Mammary epithelial cell (primary cell): ENCODE measurements around the gene HHATL.

Source experiments
- CTCF ChIP-seq, 2 donors: IDR thresholded peaks in 1 of 2; conservative IDR thresholded peaks in 1 of 2; 2 replicates each; pipeline ENCODE4 v1.5.1; 2011 to 2012; ENCODE audit warnings: inconsistent platforms in 2 of 2, low read length in 2 of 2, mild to moderate bottlenecking in 2 of 2, control low read depth in 1 of 2, low read depth in 1 of 2; ENCODE audit not compliant: insufficient read depth in 1 of 2; ENCODE audit errors: extremely low read depth in 1 of 2
- EZH2 ChIP-seq: IDR thresholded peaks from 2 replicates; pipeline ENCODE4 v1.6.1; 2012; ENCODE audit warnings: low read length, inconsistent platforms, borderline replicate concordance

GRCh38 chr3:42675909-42676308 is 26.7 kb downstream of the HHATL start:
- TF ChIP-seq CTCF (conservative IDR thresholded peaks at IDR 0.05 in 1 of 2, IDR thresholded peaks at IDR 0.05 in 1 of 2; ENCODE audit: extremely low read depth in 1 of 2, insufficient read depth in 1 of 2, low read depth in 1 of 2, low read length in 2 of 2) (no peak), EZH2 (no peak)
